Caki2 (cell line): ENCODE data around the gene OLFML3. TPM values are rescaled to one million over a fixed set of nuclear protein-coding genes. Genes with fewer than 3 reads are reported as not detected.
"Not testable (repeated sequence)": the region's sequence is repeated elsewhere in the genome, so short reads cannot be mapped to it uniquely, and the experiment has no call there.

Experiments
- DNase-seq: peaks from one replicate; pipeline ENCODE4 v3.0.0-alpha.2; 2015; ENCODE audit warnings: low read depth
- in situ Hi-C: cut with HindIII; loops from 2 replicates; pipeline ENCODE4 v1.10.0; 2016; ENCODE audit warnings: low sequenced_read_pairs, low pct_unique_long_range_greater_than_20kb, mixed read lengths
- total RNA-seq: library from RNA; depleted of rRNA; stranded (reverse); fragments of >200 nt; shearing (Covaris generic); gene quantifications from 2 replicates; pipeline ENCODE4 v1.2.3, GENCODE V29; 2014; ENCODE audit warnings: low replicate concordance

Gene OLFML3
- total RNA-seq, 1 experiment from 2014 or later, result not detected

DNA sequence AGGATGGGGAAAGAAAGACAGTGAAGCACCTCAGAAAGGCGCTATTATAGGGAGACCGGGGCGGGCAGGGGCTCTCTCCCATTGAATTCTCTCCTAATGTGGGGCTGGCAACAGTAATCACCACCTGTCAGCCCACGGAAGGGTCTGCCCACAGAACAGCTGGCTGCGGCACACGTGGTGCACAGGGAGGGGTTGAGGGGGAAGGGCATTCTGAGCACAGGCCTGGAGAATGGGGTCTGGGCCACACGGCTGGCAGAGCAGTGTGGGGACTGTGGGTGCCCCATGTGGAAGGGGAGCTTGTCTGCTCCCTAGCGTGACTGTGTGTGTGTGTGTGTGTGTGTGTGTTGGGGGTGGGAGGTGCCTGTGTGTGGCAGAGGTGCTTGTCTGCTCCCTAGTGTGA lies 4.1 kb downstream of the OLFML3 start:
- DNase-seq, result no peak
- in situ Hi-C loops, result no loop called here

DNA sequence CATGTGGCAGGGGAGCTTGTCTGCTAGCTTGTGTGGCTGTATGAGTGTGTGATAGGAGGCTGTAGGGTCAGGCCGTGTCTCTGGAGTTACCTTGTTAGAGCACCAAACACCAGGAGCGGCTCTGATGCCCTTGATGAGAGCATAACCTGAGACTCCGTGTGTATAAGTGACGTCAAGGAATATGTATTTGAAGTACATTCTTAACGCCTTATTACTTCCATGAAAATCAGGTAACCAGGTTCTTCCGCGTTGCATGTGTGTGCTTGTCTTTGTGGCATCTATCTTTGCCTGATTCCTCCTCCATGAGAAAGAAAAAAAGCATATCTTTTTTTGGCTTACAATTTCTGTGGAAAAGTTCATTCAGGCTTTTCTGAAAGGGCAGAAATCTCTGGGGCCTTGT lies 4.6 kb downstream of the OLFML3 start:
- in situ Hi-C loops, result no loop called here
- DNase-seq, result no peak

DNA sequence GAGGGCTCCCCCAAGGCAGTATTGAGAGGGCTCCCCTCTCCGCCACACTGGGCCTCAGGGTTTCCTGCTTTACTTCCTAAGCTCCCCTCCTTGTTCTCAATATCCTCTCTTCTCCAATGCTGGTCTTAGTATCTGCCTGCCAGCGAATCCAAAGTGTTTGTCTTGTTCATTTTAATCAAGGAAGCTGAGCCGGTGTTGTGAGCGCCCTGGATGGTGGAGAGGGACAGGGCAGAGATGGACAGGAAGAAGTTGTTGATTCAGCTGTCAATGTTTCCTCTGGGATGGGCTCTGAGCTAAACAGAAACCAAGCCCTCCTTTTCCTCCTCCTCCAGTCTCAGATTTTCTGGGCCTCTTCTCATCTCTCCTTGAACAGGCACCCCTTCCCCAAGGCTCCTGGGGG lies 5.4 kb downstream of the OLFML3 start:
- in situ Hi-C loops, result no loop called here
- DNase-seq, result no peak

GRCh38 chr1:113986802-113987201 lies 7.5 kb downstream of the OLFML3 start:
- in situ Hi-C loops, result no loop called here
- no peak for DNase-seq

DNA sequence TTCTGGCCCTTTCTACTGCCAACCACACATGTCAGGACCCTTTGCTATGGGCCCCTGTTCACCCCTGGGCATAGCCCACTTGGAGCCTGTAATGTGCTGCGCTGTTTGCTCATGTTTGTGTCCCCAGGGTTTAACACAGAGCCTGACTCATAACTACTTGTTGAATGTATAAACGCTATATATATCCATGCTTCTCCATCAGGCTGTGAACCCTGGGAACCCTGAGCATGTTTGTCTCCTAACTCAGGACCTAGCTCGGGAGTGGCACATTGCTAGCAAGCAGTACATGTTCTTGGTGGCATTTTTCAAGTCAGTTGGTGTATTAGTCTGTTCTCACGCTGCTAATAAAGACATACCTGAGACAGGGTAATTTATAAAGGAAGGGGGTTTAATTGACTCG lies 8.0 kb downstream of the OLFML3 start:
- in situ Hi-C loops, result no loop called here
- no peak for DNase-seq

DNA sequence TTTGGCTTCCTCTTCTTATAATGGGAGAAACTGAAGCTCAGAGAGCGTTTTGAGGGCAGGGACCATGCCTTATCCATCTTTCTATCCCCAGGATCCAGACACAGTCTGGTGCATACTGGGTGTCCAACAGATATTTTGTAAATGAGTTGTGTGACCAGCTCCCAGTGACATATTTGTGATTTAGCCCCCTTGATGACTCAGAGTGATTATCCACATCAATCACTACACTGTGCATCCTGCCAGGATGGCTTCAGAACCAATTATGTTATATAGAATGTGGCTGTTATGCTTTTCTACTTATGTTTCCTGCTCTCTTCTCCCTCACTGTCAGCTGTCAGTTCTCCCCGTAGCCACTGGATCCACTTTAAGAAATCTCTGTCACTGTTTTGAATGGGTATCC lies 11.3 kb downstream of the OLFML3 start:
- in situ Hi-C loops, result no loop called here
- DNase-seq, result no peak

DNA sequence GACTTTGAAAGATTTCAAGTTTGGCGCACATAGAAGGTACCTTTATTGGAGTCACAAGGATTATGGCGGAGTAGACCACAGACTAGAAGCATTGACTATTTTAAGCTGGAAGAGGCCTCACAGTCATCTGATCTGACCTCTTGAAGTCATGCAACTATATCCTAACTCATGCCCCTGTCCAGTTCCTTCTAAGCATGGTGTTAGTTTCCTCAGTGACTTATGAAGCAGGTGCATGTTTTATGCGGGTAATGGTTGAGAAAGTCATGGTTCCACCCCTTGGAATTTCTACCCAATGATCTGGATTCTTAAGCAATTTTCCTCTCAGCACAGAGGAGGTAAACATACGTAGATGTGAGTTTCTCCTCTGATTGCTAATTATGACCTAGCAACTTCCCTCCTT lies 11.7 kb downstream of the OLFML3 start:
- in situ Hi-C loops, result no loop called here
- DNase-seq, result no peak

DNA sequence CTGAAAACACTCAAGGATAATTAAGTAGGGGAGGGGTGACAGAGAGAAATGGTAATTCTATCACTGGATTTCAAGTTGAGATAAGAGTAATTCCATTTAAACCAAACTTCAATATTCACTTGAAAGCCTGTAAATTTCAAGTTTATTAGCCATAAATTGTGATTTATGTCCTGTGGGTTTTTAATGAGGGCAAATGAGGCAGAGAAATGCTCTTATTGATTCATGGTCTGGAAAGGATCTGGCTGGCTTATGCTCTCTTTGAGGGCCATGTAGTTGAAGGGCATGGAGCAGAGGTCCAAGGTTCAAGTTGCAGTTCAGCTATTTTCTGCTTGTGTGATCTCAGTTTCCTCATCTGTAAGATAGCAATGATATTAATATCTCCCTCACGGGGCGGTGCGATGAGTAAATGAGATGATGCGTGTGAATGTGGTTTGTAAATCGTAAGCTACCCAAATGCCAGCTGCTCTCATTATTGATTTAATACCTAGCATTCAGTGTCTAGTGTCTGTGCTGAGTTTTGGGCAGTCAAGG lies 12.3 kb downstream of the OLFML3 start:
- in situ Hi-C loops, result no loop called here

GRCh38 chr1:113993072-113993471 lies 13.8 kb downstream of the OLFML3 start:
- in situ Hi-C loops, result no loop called here

More for the DNA sequence above, 12.3 kb downstream of the OLFML3 start:
- DNase-seq, result no peak

GRCh38 chr1:113993766-113994165 lies 14.5 kb downstream of the OLFML3 start:
- in situ Hi-C loops, result no loop called here
- no peak for DNase-seq

More at GRCh38 chr1:113993072-113993471, 13.8 kb downstream of the OLFML3 start:
- no peak for DNase-seq

DNA sequence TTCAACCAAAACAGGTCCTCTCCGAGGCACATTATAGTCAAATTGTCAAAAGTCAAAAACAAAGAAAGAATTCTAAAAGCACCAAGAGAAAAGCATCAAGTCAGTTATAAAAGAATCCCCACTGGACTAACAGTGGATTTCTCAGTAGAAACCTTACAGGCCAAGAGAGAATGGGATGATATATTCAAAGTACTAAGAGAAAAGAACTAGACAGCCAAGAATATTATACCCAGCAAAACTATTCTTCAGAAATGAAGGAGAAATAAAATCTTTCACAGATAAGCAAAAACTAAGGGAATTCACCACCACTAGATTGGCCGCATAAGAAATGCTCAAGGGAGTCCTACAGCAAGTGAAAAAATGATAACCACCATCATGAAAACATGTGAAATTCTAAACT lies 16.1 kb downstream of the OLFML3 start:
- no peak for DNase-seq
- in situ Hi-C loops, result no loop called here

DNA sequence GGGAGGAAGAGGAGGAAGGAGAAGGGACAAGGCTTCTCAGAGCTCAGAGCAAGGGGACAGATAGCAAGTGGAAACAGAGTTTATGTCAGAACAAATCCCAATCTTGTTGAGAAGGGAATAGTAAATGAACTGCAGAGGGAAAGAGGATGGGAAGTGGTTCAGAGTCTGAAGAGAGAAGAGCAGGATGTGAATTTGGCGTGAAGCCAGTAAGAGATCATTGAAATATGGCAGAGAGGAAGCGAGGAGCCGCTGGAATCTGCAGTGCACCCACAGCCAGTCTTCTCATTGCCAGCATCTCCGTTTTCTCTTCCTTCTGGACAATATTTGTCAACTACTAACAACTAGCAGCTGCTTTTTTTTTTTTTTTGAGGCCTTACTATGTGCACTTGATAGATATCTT lies 19.1 kb downstream of the OLFML3 start:
- DNase-seq, result no peak
- in situ Hi-C loops, result no loop called here

DNA sequence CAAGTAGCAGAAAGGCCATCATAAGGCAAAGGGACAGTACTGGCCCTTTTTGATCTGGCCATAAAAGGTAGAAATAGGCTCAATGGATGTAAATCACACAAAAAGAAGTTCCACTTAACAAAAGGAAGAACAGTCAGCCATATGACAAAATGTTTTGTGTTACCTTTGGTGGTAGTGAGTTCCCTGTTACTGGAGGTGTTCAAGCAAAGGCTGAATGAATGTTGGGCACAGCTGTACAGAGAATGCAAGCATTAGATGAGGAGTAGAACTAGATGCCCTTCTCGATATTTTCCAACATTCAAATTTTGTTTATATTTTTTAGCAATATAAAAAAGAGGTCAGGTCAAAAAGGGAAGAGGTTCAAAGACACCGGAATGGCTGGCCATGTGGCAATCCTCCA lies 20.0 kb downstream of the OLFML3 start:
- in situ Hi-C loops, result no loop called here
- no peak for DNase-seq

DNA sequence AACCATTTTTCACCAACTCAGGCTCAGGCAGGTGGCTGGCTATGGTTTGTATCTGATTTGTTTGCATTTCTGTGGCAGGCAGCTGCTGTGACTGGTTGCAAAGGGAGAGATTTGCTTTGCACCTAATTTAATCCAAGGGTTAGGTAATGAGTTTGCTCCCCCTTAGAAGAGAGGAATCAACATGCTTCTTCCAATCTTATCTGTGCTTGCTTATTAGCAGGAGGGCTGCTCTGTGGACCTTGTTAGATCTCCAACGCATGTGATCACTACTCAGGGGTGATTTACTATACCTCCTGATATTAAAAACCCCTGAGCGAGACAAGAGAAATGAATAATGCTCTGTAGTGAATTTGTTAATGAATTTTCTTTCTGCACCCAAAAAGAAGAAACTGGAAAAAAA lies 20.5 kb downstream of the OLFML3 start:
- DNase-seq, result no peak
- in situ Hi-C loops, result no loop called here

DNA sequence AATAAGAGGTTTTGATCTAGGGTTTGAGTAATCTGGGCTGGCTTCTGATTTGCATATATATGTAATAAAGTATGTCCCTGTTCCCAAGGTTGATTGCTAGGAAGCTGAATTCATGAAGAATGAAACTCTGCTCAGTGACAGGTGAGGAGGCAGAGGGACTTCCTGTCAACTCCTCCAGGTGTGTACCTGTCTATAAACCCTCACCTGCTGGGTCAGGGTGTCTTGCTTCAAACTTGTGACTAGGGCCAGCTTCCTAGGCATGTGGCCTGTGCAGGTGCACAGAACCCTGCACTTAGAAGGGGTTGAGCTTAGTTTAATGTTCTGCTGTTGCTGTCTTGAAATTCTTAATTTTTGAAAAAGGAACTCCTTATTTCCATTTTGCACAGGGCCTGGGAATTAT lies 21.1 kb downstream of the OLFML3 start:
- in situ Hi-C loops, result no loop called here
- DNase-seq, result no peak

DNA sequence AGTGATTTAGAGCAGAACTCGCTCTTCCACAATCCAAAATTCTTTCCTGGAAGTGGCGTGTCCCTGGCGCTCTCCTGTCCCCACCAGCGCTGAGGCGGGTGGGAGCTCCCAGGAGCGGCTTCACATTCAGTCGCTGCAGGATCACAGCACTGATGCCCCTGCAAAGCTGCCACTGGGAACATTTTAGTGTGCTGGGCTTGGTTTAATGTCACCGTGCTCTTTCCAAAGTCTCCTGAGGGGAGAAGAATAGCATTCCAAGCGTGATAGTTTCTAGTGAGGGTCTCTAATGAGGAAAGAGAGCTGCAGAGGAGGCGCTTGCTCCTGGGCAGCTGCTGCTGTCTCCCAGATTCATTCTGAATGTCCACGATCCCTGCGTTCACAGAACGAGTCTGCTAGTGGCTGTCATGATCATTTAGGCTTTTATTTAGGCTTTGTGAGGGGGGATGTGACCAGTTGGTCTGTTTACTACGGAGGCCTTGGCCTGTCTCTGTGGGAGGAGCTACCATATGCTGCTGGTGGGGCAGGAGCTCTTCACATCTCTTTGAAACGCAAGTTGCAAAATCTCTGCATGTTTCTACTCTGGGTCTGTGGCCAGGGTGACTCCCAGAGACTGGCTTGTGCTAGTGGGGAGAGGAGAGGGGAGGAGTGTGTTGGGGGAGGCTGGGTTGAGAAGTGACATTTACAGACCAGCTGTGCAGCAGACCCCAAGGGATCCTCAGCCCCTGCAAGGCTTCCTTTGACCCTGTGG lies 23.4 kb downstream of the OLFML3 start:
- in situ Hi-C loops, result no loop called here

GRCh38 chr1:114003431-114003830 lies 24.2 kb downstream of the OLFML3 start:
- in situ Hi-C loops, result no loop called here
- DNase-seq, result no peak

More for the DNA sequence above, 23.4 kb downstream of the OLFML3 start:
- no peak for DNase-seq

GRCh38 chr1:114006825-114007224 lies 27.6 kb downstream of the OLFML3 start:
- DNase-seq, in situ Hi-C loops: not testable (repeated sequence)

GRCh38 chr1:114008480-114008941 lies 29.2 kb downstream of the OLFML3 start:
- DNase-seq, result no peak
- in situ Hi-C loops, result no loop called here

DNA sequence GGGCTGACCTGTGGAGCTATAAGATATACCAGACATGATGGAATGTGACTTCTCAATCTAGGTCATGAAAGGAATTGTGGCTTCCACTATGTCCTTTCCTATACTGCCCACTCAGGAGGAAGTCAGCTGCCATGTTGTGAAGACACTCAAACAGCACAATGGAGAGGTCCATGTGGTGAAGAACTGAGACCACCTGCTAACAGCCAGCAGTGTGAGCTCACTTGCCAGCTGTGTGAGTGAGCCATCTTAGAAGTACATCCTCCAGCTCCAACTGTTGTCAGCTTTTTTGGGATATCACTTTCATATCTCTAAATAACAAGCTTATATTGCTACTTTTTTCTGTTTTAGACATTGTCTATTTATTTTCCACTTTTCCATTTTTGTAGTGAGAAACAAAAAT lies 29.7 kb downstream of the OLFML3 start:
- DNase-seq, result no peak
- in situ Hi-C loops, result no loop called here
